Uterus (tissue), 4 donors: ENCODE results near the gene DENND1A. TPM values are rescaled to one million over a fixed set of nuclear protein-coding genes. Genes with fewer than 3 reads are reported as not detected.

Experiments used
- DNase-seq, 2 donors: peaks; one replicate each; pipeline ENCODE4 v3.0.0-alpha.2; 2019 to 2020
- H3K27ac ChIP-seq, 2 donors: fragments of 200-600 bp; sonication (generic); 1 replicate in 1 of 2; 2 replicates in 1 of 2; pipeline ENCODE4 v1.5.1; 2016 to 2018
- H3K27me3 ChIP-seq, 2 donors: fragments of 200-600 bp; sonication (generic); one replicate each; pipeline ENCODE4 v1.5.1; 2018 to 2019; ENCODE audit warnings: control low read depth in 1 of 2
- H3K36me3 ChIP-seq, 2 donors: fragments of 200-600 bp; sonication (generic); one replicate each; pipeline ENCODE4 v1.5.1; 2019; ENCODE audit warnings: control low read depth in 1 of 2
- H3K4me1 ChIP-seq, 2 donors: fragments of 200-600 bp; sonication (generic); one replicate each; pipeline ENCODE4 v1.5.1; 2018 to 2019; ENCODE audit warnings: control low read depth in 1 of 2
- H3K4me3 ChIP-seq, 2 donors: fragments of 200-600 bp; sonication (generic); 1 replicate in 1 of 2; 2 replicates in 1 of 2; pipeline ENCODE4 v1.5.1; 2018 to 2019; ENCODE audit warnings: mild to moderate bottlenecking in 1 of 2
- H3K9me3 ChIP-seq, 2 donors: fragments of 200-600 bp; sonication (generic); one replicate each; pipeline ENCODE4 v1.5.1; 2019; ENCODE audit warnings: control low read depth in 1 of 2
- POLR2A ChIP-seq, 2 donors: fragments of 450-650 bp; IDR thresholded peaks; one replicate each; pipeline ENCODE4 v1.6.1; 2016; ENCODE audit warnings: antibody characterized with exemption in 2 of 2, mild to moderate bottlenecking in 1 of 2, moderate library complexity in 1 of 2
- intact Hi-C: fragments of 100-400 bp; cut with DNase I; formaldehyde crosslinking; loops from one replicate; pipeline ENCODE4 v1.15.1; 2023; ENCODE audit warnings: low total_unique reads
- total RNA-seq, 4 donors: library from RNA; depleted of rRNA in 3 of 4; stranded (reverse); fragments of >200 nt in 3 of 4; gene quantifications; one replicate each; pipeline versions ENCODE4 v1.1.0 to v1.2.4, GENCODE V29; 2014 to 2023
- TF ChIP-seq, protein P1 (sequence below), 4 experiments: fragments of 200-600 bp in 2 of 4; fragments of 450-650 bp in 2 of 4; sonication (generic) in 2 of 4; IDR thresholded peaks; one replicate each; pipeline ENCODE4 v1.5.1; 2016 to 2019; ENCODE audit warnings: antibody characterized with exemption in 4 of 4, mild to moderate bottlenecking in 2 of 4, moderate library complexity in 1 of 4
- donor health status: DM: yes; HTN: yes; CAD: no.

The DENND1A gene
- total RNA-seq, 4 donors from 2014 or later, result 10.8 to 34.5 (median 22.6) TPM

GRCh38 chr9:123339666-123340510, 590.0 kb downstream of the DENND1A start:
- Histone ChIP-seq H3K9me3 (no peaks in the 10 kb centered on the region), H3K4me1 (no peaks in the 10 kb centered on the region), H3K4me3 (no peak overlapping the region), H3K36me3 (no peaks in the 10 kb centered on the region), H3K27me3 (no peaks in the 10 kb centered on the region), H3K27ac (no peak overlapping the region)
- no peak for DNase-seq
- intact Hi-C loops, result no loop called here
- no peak for TF ChIP-seq POLR2A (IDR thresholded peaks at IDR 0.05)
- TF ChIP-seq, protein P1, sequence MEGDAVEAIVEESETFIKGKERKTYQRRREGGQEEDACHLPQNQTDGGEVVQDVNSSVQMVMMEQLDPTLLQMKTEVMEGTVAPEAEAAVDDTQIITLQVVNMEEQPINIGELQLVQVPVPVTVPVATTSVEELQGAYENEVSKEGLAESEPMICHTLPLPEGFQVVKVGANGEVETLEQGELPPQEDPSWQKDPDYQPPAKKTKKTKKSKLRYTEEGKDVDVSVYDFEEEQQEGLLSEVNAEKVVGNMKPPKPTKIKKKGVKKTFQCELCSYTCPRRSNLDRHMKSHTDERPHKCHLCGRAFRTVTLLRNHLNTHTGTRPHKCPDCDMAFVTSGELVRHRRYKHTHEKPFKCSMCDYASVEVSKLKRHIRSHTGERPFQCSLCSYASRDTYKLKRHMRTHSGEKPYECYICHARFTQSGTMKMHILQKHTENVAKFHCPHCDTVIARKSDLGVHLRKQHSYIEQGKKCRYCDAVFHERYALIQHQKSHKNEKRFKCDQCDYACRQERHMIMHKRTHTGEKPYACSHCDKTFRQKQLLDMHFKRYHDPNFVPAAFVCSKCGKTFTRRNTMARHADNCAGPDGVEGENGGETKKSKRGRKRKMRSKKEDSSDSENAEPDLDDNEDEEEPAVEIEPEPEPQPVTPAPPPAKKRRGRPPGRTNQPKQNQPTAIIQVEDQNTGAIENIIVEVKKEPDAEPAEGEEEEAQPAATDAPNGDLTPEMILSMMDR (IDR thresholded peaks at IDR 0.05), result no peak

GRCh38 chr9:123338710-123339665, 590.9 kb downstream of the DENND1A start:
- TF ChIP-seq POLR2A (IDR thresholded peaks at IDR 0.05), result no peak
- TF ChIP-seq, protein P1 (IDR thresholded peaks at IDR 0.05), result no peak
- intact Hi-C loops, result no loop called here
- no peaks in the 10 kb centered on the region for H3K36me3 ChIP-seq
- DNase-seq, result no peak
- H3K27me3 ChIP-seq, result no peaks in the 10 kb centered on the region
- H3K27ac ChIP-seq, result no peak overlapping the region
- H3K4me3 ChIP-seq, result no peak overlapping the region
- no peaks in the 10 kb centered on the region for H3K4me1 ChIP-seq
- no peaks in the 10 kb centered on the region for H3K9me3 ChIP-seq

- Histone ChIP-seq H3K36me3 (no peaks in the 10 kb centered on the region), H3K4me3 (no peak overlapping the region)
These were observed 592.0 kb downstream of the DENND1A start for GRCh38 chr9:123337971-123338370.

DNA sequence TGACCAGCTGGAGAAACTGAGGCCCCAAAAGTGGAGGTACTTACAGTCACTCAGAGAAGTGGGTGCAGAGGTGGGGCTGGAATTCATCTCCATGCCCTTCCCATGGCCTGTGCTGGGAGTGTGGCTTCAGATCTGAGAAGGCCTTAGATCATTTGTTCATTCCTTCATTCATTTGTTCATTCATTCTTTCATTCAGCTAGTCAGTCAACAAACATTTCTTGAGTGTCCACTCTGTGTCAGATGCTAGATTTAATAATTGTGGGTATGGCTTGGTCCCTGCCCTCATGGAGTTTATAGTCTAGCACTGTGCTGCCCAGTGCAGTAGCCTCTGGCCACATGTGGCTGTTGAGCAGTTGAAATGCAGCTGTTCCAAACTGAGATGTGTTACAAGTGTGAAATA, 593.0 kb downstream of the DENND1A start:
- H3K4me1 ChIP-seq, result no peaks in the 10 kb centered on the region
- intact Hi-C loops, result no loop called here
- no peak for TF ChIP-seq POLR2A (IDR thresholded peaks at IDR 0.05)
- TF ChIP-seq, protein P1 (IDR thresholded peaks at IDR 0.05), result no peak
- H3K36me3 ChIP-seq, result no peaks in the 10 kb centered on the region
- H3K9me3 ChIP-seq, result no peaks in the 10 kb centered on the region
- H3K27ac ChIP-seq, result no peak overlapping the region
- no peak for DNase-seq
- no peak overlapping the region for H3K4me3 ChIP-seq
- H3K27me3 ChIP-seq, result no peaks in the 10 kb centered on the region

More at GRCh38 chr9:123337971-123338370, 592.0 kb downstream of the DENND1A start:
- intact Hi-C loops, result no loop called here
- TF ChIP-seq POLR2A (IDR thresholded peaks at IDR 0.05), result no peak
- TF ChIP-seq, protein P1 (IDR thresholded peaks at IDR 0.05), result no peak
- H3K4me1 ChIP-seq, result no peaks in the 10 kb centered on the region
- no peak overlapping the region for H3K27ac ChIP-seq
- H3K27me3 ChIP-seq, result no peaks in the 10 kb centered on the region
- DNase-seq, result no peak
- H3K9me3 ChIP-seq, result no peaks in the 10 kb centered on the region
